GM12878 (cell line): Measurements from ENCODE around the gene HOMER2. TPM values are rescaled to one million over a fixed set of nuclear protein-coding genes. Genes with fewer than 3 reads are reported as not detected.

ENCODE experiments used
- ATAC-seq: fragments of 200-7000 bp; cut with Tn5 transposase; 3 replicates; pipeline ENCODE4 v1.9.1; 2020; ENCODE audit warnings: mild to moderate bottlenecking, moderate library complexity
- BruUV-seq: library from RNA; stranded (reverse); fragments of 400-500 nt; replicated peaks from 2 replicates; lab custom pipeline; 2021; lab: Mats Ljungman, UMichigan
- CTCF ChIA-PET: fragments of 300-600 bp; sonication (Branson Sonifier 250); formaldehyde crosslinking; extraction: SDS; loops from one replicate; lab custom pipeline; 2021; ENCODE audit warnings: inconsistent platforms; lab: Yijun Ruan, JAX
- POLR2A ChIA-PET: fragments of 350-600 bp; formaldehyde crosslinking; extraction: SDS; loops from one replicate; lab custom pipeline; 2021; ENCODE audit warnings: inconsistent platforms; lab: Charles Lee
- RAD21 ChIA-PET: fragments of 300-600 bp; sonication (Branson Sonifier 250); formaldehyde crosslinking; loops from one replicate; lab custom pipeline; 2023; ENCODE audit warnings: antibody characterized with exemption; ENCODE audit not compliant: unreplicated experiment; lab: Charles Lee
- SMC1A ChIA-PET: fragments of 300-600 bp; sonication (Branson Sonifier 250); formaldehyde crosslinking; loops from one replicate; lab custom pipeline; 2023; ENCODE audit not compliant: unreplicated experiment, uncharacterized antibody; lab: Charles Lee
- DNase-seq: peaks from one replicate; pipeline ENCODE4 v3.0.0-alpha.2; 2011; ENCODE audit warnings: low read depth, low spot score
- FAIRE-seq: peaks from 3 replicates; lab custom pipeline; 2011; peaks lifted over from hg19 to GRCh38; lab: Jason Lieb, UNC
- H2AFZ ChIP-seq: 2 replicates; pipeline ENCODE4 v1.6.0; 2011; ENCODE audit warnings: low read depth, low read length, control low read depth; ENCODE audit not compliant: control insufficient read depth
- H3K27ac ChIP-seq: 2 replicates; pipeline ENCODE4 v1.5.1; 2011; ENCODE audit warnings: control low read depth; ENCODE audit not compliant: control insufficient read depth, insufficient read depth
- H3K27me3 ChIP-seq, 2 experiments: replicated peaks in 1 of 2; 2 replicates each; pipeline versions ENCODE4 v1.6.0 to v1.6.1; 2011; ENCODE audit warnings: low read length in 1 of 2; ENCODE audit not compliant: control insufficient read depth in 2 of 2, insufficient read depth in 2 of 2
- H3K36me3 ChIP-seq, 2 experiments: 2 replicates each; pipeline ENCODE4 v1.5.1; 2011; ENCODE audit warnings: low read length in 1 of 2; ENCODE audit not compliant: control insufficient read depth in 2 of 2, insufficient read depth in 2 of 2
- H3K4me1 ChIP-seq: 2 replicates; pipeline ENCODE4 v1.6.1; 2011; ENCODE audit warnings: mild to moderate bottlenecking, low read length, moderate library complexity, mixed read lengths; ENCODE audit not compliant: control insufficient read depth, insufficient read depth
- H3K4me2 ChIP-seq: 2 replicates; pipeline ENCODE4 v1.6.0; 2011; ENCODE audit warnings: control low read depth; ENCODE audit not compliant: control insufficient read depth, insufficient read depth
- H3K4me3 ChIP-seq: fragments of 200-600 bp; sonication (generic); 2 replicates; pipeline ENCODE4 v1.5.1; 2016
- H3K79me2 ChIP-seq: 2 replicates; pipeline ENCODE4 v1.6.0; 2011; ENCODE audit warnings: low read length; ENCODE audit not compliant: control insufficient read depth, insufficient read depth
- H3K9ac ChIP-seq: 2 replicates; pipeline ENCODE4 v1.8.0; 2011; ENCODE audit warnings: low read length, control low read depth, mixed read lengths; ENCODE audit not compliant: control insufficient read depth, insufficient read depth
- H3K9me3 ChIP-seq: replicated peaks from 3 replicates; pipeline ENCODE4 v1.5.1; 2011; ENCODE audit warnings: mild to moderate bottlenecking, low read length; ENCODE audit not compliant: control insufficient read depth, insufficient read depth
- H4K20me1 ChIP-seq: 2 replicates; pipeline ENCODE4 v1.6.0; 2011; ENCODE audit not compliant: control insufficient read depth, insufficient read depth
- BMI1 ChIP-seq: fragments of 450-650 bp; IDR thresholded peaks from 2 replicates; pipeline ENCODE4 v1.6.1; 2016; ENCODE audit warnings: mild to moderate bottlenecking, moderate library complexity, borderline replicate concordance
- CBX3 ChIP-seq: fragments of 200-600 bp; sonication (generic); IDR thresholded peaks from 2 replicates; pipeline ENCODE4 v1.6.1; 2016; ENCODE audit warnings: low read depth, borderline replicate concordance
- CUX1 ChIP-seq: IDR thresholded peaks from 2 replicates; pipeline ENCODE4 v1.6.1; 2012; ENCODE audit warnings: improper control_type of control experiment, low read depth, low read length; ENCODE audit not compliant: insufficient replicate concordance
- E2F4 ChIP-seq: IDR thresholded peaks from 2 replicates; pipeline ENCODE4 v1.6.1; 2012; ENCODE audit warnings: low read depth, low read length, improper control_type of control experiment
- HDAC6 ChIP-seq: fragments of 200-600 bp; sonication (generic); IDR thresholded peaks from one replicate; pipeline ENCODE4 v1.8.0; 2017; ENCODE audit warnings: antibody characterized with exemption; ENCODE audit not compliant: unreplicated experiment
- MYB ChIP-seq: fragments of 150-350 bp; IDR thresholded peaks from 2 replicates; pipeline ENCODE4 v1.6.1; 2014; ENCODE audit warnings: mild to moderate bottlenecking, low read depth, low read length, borderline replicate concordance
- NFIC ChIP-seq: IDR thresholded peaks from 2 replicates; pipeline ENCODE4 v1.6.1; 2012; ENCODE audit warnings: low read depth, mild to moderate bottlenecking, inconsistent platforms, low read length, moderate library complexity
- NR2C2 ChIP-seq: IDR thresholded peaks from 2 replicates; pipeline ENCODE4 v1.6.1; 2011; ENCODE audit warnings: borderline replicate concordance, low read depth; ENCODE audit not compliant: control insufficient read depth, insufficient read length
- POLR2AphosphoS2 ChIP-seq: IDR thresholded peaks from 2 replicates; pipeline ENCODE4 v1.6.1; 2011; ENCODE audit warnings: low read depth, mild to moderate bottlenecking, low read length, improper control_type of control experiment, moderate library complexity
- RAD21 ChIP-seq: IDR thresholded peaks from 2 replicates; pipeline ENCODE4 v1.6.1; 2011; ENCODE audit warnings: mild to moderate bottlenecking, low read depth, low read length, moderate library complexity; ENCODE audit not compliant: insufficient read depth
- RB1 ChIP-seq: fragments of 450-650 bp; formaldehyde crosslinking; IDR thresholded peaks from 2 replicates; pipeline ENCODE4 v1.6.1; 2017; ENCODE audit warnings: mild to moderate bottlenecking, borderline replicate concordance
- SKIL ChIP-seq: fragments of 450-650 bp; IDR thresholded peaks from 2 replicates; pipeline ENCODE4 v1.6.1; 2017; ENCODE audit warnings: mild to moderate bottlenecking, low read depth, inconsistent platforms; ENCODE audit not compliant: poor library complexity, severe bottlenecking
- SMAD1 ChIP-seq: fragments of 450-650 bp; IDR thresholded peaks from 2 replicates; pipeline ENCODE4 v1.6.1; 2018; ENCODE audit warnings: mild to moderate bottlenecking, low read depth; ENCODE audit not compliant: partially characterized antibody
- SMC3 ChIP-seq: IDR thresholded peaks from 2 replicates; pipeline ENCODE4 v1.6.1; 2011; ENCODE audit warnings: low read length, improper control_type of control experiment, borderline replicate concordance
- ZBED1 ChIP-seq: IDR thresholded peaks from 2 replicates; pipeline ENCODE4 v1.6.1; 2016; ENCODE audit warnings: borderline replicate concordance
- ZNF24 ChIP-seq: fragments of 450-650 bp; IDR thresholded peaks from 2 replicates; pipeline ENCODE4 v1.6.1; 2017; ENCODE audit warnings: antibody characterized with exemption, mild to moderate bottlenecking
- WGBS: methylation state at CpG from one replicate; pipeline ENCODE4 v1.1.6; 2016; ENCODE audit warnings: low lambda C conversion rate; ENCODE audit not compliant: insufficient replicate concordance, insufficient coverage; ENCODE audit errors: missing lambda C conversion rate; 5-methylcytosine and 5-hydroxymethylcytosine counted together
- in situ Hi-C: fragments of 300-500 bp; cut with MboI; formaldehyde crosslinking; loops from 9 replicates; pipeline ENCODE4 v1.14.3; 2018; ENCODE audit warnings: mixed read lengths
- intact Hi-C: fragments of 100-400 bp; cut with micrococcal nuclease; formaldehyde crosslinking; loops from one replicate; pipeline ENCODE4 v1.14.2; 2022; ENCODE audit not compliant: unreplicated experiment
- polyA plus RNA-seq, 11 experiments: library from polyadenylated mRNA; depleted of rRNA in 4 of 11; unstranded in 6 of 11; stranded (reverse) in 5 of 11; fragments of >200 nt; fragmentation: Nextera tagmentation in 4 of 11; fragmentation: Illumina TruSeq in 1 of 11; extraction: Ambion mirVana in 4 of 11; extraction: Trizol in 1 of 11; gene quantifications; 1 replicate in 1 of 11; 2 replicates in 10 of 11; pipeline versions ENCODE4 v1.2.1 to v1.2.3, GENCODE V29; 2011 to 2016; ENCODE audit warnings: inconsistent platforms in 2 of 11, missing spikeins in 2 of 11, low read depth in 1 of 11
- total RNA-seq, 4 experiments: library from RNA; depleted of rRNA in 3 of 4; stranded (reverse); fragments of >200 nt in 3 of 4; fragmentation: Illumina TruSeq in 1 of 4; extraction: Trizol in 1 of 4; gene quantifications; 2 replicates each; pipeline versions ENCODE4 v1.2.1 to v1.2.3, GENCODE V29; 2013 to 2021

HOMER2 gene
- total and polyA plus RNA-seq, 10 of the 15 experiments (the other 5 are each of a cell fraction or from before 2014, with no cell fraction given) = 0.60 to 5.0 (median 1.8) TPM

GRCh38 chr15:82903511-82903910 is 49.0 kb downstream of the HOMER2 start:
- ChIA-PET SMC1A (no interaction called here), RAD21 (no interaction called here), CTCF (no interaction called here), POLR2A (no interaction called here)
- H3K9ac ChIP-seq = no peak overlapping the region
- H2AFZ ChIP-seq = no peak overlapping the region
- peaks cover 1% of the 10 kb centered on the region; the same call in 1 of the 3 replicates for H3K9me3 ChIP-seq
- no peak overlapping the region for H3K27ac ChIP-seq
- ATAC-seq (no peak), FAIRE-seq (no peak), DNase-seq (no peak)
- no peaks in the 10 kb centered on the region for H3K4me1 ChIP-seq
- H4K20me1 ChIP-seq = no peaks in the 10 kb centered on the region
- BruUV-seq = no TSS peak
- intact Hi-C loops = no loop called here
- H3K4me2 ChIP-seq = no peak overlapping the region
- peaks cover 1 to 2% of the 10 kb centered on the region in 2 experiments; a peak in 1 of 4 replicates for H3K27me3 ChIP-seq
- 85% methylated on average over 16 of the region's 16 CpGs for WGBS
- no peaks in the 10 kb centered on the region for H3K36me3 ChIP-seq
- no peak for TF ChIP-seq NFIC
- no peak for TF ChIP-seq BMI1
- no peak for TF ChIP-seq HDAC6
- TF ChIP-seq CBX3 = no peak
- TF ChIP-seq RAD21 = no peak
- TF ChIP-seq POLR2AphosphoS2 = no peak
- no peak for TF ChIP-seq E2F4
- no peak for TF ChIP-seq SMAD1
- no peak for TF ChIP-seq SMC3
- no peak for TF ChIP-seq MYB
- no peak for TF ChIP-seq RB1
- no peak for TF ChIP-seq ZNF24
- no peak for TF ChIP-seq ZBED1
- no peak for TF ChIP-seq NR2C2
- no peak for TF ChIP-seq CUX1
- no peak for TF ChIP-seq SKIL
- no peaks in the 10 kb centered on the region for H3K79me2 ChIP-seq
- in situ Hi-C loops = no loop called here
- no peak overlapping the region for H3K4me3 ChIP-seq
